GM12891 (cell line): ENCODE measurements around the gene RNF220.

Source experiments
- DNase-seq: peaks from one replicate; pipeline ENCODE4 v3.0.0; 2011; ENCODE audit warnings: low spot score; ENCODE audit not compliant: insufficient read length
- FAIRE-seq: peaks from 2 replicates; lab custom pipeline; 2011; peaks lifted over from hg19 to GRCh38; lab: Jason Lieb, UNC
- PAX5 ChIP-seq: IDR thresholded peaks from 2 replicates; pipeline ENCODE4 v1.6.1; 2011; ENCODE audit warnings: low read length, moderate library complexity, mild to moderate bottlenecking; ENCODE audit not compliant: insufficient read depth, severe bottlenecking
- POLR2A ChIP-seq: IDR thresholded peaks from 2 replicates; pipeline ENCODE4 v1.6.1; 2011; ENCODE audit warnings: low read depth, low read length, control low read depth
- POLR2AphosphoS5 ChIP-seq: IDR thresholded peaks from 2 replicates; pipeline ENCODE4 v1.6.1; 2011; ENCODE audit warnings: low read depth, low read length, control low read depth
- POU2F2 ChIP-seq: IDR thresholded peaks from 2 replicates; pipeline ENCODE4 v1.6.1; 2011; ENCODE audit warnings: low read depth, mild to moderate bottlenecking, control low read depth, low read length, moderate library complexity
- SPI1 ChIP-seq: IDR thresholded peaks from 2 replicates; pipeline ENCODE4 v1.6.1; 2011; ENCODE audit warnings: low read depth, low read length, control low read depth
- TAF1 ChIP-seq: IDR thresholded peaks from 2 replicates; pipeline ENCODE4 v1.6.1; 2011; ENCODE audit warnings: low read depth, low read length, control low read depth

RNF220 gene

DNA sequence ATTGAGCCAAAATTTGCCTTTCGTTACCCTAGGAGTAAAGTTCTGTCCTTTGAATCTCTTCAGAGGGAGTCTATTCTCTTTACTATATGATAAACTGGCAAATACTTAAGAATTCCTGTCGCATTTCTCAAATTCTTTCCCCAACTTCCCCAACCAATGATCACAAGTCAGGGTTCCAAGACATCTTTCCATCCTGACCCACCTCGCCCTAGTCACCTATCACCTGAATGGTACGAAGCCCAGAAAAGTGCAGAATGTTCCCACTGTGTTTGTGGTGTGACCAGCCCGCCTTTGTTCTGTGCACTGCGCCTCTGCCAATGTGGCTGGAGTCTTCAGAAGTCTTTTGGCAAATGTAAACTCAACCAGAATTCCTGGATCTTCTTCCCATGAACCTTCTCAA, 132.5 kb downstream of the RNF220 start:
- TF ChIP-seq POLR2A (no peak), PAX5 (no peak), SPI1 (no peak), TAF1 (no peak)
- FAIRE-seq = no peak
- DNase-seq = no peak

DNA sequence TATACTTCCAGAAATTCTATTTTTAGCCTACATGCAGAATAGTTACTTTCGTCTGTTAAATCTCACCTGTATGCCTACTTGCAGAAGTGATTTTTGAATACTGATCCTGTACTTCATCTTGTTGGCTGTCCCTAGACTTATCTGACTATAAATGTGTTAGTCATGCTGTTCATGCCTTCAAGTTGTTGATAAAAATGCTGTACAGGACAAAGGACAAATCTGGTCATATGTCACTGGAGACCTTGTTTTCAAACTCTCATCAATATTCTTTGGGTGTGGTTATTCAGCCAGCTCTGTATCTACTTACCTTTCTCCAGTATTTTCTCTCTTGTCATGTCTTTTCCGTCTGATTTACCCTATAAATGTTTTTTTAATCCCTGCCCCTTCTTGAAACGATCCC, 132.9 kb downstream of the RNF220 start:
- no peak for TF ChIP-seq SPI1
- no peak for FAIRE-seq
- DNase-seq = no peak

DNA sequence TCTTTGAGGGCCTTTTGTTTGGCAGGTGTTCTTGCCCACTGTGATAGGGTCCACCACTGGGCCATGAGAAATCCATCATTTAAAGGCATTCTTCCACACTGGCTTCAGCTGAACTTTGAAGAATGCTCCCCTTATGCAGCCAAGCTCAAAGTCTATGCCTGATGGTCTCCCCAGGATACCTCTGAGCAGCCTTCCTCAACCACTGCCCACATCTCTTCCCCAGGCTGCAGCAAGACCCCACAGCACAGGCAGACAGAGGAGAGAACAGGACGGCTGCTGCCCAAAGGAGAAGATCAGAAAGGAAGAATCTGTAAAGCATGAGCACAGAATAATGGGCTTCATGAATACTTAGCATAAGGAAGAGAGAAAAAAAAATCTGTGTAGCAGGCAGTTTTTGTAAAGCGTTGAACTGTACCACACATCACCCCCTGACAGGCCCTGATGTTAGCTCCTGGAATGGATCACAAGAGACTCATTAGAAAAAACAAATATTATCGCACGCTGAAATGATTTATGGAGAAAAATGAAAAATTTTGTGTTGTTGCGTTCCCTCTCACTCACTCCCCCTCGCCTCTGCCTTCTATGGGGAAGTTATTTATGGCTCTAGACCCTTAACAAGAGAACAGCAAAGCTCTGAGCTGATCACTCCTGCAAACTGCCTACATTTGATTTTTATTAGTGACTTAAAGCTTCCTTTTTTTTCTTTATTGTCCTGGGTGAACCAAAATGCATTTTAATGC, 135.1 kb downstream of the RNF220 start:
- DNase-seq (no peak), FAIRE-seq (no peak)
- TF ChIP-seq POLR2AphosphoS5 = no peak
- no peak for TF ChIP-seq TAF1
- no peak for TF ChIP-seq POU2F2

DNA sequence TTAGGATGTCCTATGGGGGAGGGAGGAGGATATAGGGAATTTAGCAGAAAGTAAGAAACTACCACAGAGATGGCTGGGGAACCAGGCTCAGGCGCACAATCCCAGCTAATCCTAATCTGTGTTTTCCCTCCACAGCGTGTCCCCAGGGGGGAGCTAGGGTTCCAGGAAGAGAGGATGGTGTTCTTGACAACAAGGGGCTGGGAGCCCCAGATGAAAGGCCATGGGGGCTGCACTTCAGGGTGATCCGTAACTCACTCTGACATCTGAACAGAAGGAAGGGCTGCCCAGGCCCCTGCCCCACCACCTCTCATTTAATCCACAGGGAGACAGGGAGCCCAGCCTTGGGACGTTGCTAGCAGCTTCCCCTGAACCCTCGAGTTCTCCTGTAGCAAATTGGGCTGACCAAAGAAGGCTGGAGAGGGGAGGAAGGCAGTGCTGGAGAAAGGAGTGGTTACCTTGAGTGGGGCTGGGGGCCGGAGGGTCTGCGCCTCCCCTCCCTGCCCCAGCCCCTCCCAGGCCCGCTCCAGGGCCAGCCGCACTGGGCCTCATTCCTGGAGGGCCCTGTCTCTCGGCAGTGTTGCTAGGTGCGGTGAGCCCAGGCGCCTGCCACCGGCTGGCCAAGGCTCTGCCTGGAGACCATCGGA, 137.5 kb downstream of the RNF220 start:
- no peak for DNase-seq
- no peak for FAIRE-seq
- TF ChIP-seq SPI1 (no peak), POLR2A (no peak), POU2F2 (no peak), TAF1 (no peak), POLR2AphosphoS5 (no peak), PAX5 (no peak)

DNA sequence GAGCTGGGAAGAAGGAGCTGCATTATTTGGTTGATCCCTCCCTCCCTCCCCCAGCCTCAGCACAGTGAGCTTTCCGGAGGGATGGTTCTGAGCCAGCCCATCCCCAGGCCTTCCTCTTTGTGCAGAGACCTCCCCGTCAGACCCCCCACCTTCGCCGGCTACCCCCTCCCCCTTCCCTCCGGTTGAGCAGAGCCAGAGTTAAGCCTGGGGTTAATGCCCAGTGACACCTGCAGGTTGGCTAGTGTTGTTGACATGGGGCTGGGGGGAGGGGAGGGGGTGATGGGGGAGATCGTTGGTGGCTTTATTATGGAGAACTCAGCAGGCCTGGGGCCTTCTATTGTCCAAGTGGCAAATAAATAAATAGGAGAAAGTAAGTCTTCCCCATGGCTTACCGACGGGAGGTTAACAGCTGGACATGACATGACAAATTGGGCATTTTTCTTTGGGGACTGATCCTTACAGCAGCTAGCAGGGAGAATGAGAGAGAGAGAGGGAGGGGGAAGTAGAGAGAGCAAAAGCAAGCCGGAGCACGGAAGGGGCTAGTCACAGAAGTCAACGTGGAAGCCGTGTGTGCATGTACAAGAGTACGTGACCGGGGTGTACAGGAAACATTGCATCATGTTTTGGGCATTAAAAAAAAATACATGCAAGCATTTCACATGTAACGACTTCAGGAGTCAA, 138.1 kb downstream of the RNF220 start:
- FAIRE-seq (no peak), DNase-seq (no peak)
- no peak for TF ChIP-seq POLR2A

DNA sequence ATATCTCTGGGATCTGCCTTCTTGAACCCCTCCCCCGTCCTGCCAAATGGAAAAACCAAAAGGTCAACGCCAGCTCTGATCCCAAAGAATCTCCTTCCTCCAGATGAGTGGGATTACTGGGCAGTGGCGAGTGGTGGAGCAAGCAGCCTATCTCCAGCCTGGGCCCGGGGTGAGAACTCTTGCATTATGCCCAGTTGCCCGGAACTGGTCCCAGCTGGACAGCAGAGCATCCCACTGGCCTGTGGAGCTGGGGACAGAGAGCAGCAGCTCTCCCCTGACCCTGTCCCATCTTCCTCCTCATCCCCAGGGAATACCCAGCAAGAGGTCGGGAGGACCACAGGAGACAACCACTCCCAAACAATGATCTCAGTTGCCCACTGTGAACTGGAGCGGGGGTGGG, 138.7 kb downstream of the RNF220 start:
- no peak for FAIRE-seq
- TF ChIP-seq TAF1 (no peak), POLR2A (no peak), SPI1 (no peak), POU2F2 (no peak), PAX5 (no peak)

DNA sequence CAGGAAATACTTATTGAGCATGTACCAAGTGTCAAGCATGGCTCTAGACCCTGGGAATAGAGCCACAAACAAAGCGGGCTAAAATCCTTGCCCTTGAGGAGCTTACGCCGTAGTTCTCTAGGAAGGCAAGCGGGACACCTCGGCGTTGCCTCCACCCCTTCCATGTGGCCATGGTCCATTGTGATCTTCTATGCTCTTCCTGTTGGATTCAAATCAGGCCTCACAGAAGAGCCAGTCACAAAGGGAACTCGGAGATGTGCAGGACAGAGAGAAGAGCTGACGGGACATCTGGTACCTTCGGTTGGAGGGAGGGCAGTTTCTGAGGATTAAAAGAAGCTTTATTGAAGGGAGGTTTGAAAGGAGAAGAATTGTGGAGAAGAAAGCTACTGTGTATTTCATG, 139.9 kb downstream of the RNF220 start:
- FAIRE-seq (no peak), DNase-seq (no peak)
- TF ChIP-seq PAX5 = no peak

More for the DNA sequence above, 138.7 kb downstream of the RNF220 start:
- DNase-seq = no peak

DNA sequence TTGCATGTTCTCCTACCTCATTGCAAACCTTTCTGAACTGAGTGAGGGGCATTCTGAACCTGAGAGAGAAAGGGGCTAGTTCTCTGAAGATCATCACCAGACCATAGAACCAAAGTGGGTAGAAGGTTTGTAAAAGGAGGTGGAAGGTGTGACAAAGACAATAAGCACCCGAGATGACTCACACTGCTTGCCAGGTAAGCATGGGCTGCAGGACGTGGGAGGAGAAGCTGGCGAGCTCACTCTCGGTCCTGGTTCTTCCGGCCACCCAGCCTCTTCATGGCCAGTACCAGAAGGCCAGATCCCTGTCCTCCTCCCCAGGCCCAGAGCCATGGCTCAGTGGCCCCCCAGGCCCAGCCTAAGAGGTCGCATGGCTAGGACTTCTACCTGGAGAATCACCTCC, 140.9 kb downstream of the RNF220 start:
- no peak for DNase-seq
- no peak for FAIRE-seq
- no peak for TF ChIP-seq SPI1
- no peak for TF ChIP-seq PAX5
- no peak for TF ChIP-seq POLR2AphosphoS5
- TF ChIP-seq POLR2A = no peak

DNA sequence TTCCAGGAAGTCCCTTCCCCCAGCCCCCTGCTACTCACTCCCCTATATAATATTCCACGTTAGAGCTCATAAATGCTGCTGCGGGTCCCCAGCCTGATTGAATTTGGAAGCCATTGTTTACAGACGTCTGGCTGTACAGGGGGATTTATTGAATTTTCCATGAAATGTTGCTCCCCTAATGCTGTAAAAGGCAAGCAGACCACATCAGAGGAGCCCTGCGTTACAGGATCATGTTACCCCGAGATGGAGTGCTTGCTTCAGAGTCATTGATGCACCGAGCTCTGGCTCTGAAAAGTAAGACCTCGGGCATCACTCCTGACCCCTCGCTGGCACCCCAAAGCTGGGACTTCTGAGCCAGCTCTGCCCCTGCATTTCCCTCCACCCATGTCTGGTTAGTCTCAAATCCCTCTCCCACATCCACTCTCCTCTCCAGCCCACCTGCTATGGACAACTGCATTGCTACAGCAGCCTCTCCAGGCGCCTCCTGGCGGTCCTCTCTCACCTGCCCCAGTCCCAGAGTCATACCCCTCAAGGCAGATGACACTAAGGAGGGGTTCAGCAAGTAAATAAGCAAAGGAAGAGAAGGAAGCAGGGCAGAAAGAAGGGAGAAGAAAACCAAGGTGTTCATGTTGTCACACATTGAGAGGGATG, 141.5 kb downstream of the RNF220 start:
- FAIRE-seq (no peak), DNase-seq (no peak)
- TF ChIP-seq SPI1 = no peak
- no peak for TF ChIP-seq TAF1
- no peak for TF ChIP-seq PAX5
- TF ChIP-seq POLR2A = no peak
- TF ChIP-seq POU2F2 = no peak
- TF ChIP-seq POLR2AphosphoS5 = no peak

DNA sequence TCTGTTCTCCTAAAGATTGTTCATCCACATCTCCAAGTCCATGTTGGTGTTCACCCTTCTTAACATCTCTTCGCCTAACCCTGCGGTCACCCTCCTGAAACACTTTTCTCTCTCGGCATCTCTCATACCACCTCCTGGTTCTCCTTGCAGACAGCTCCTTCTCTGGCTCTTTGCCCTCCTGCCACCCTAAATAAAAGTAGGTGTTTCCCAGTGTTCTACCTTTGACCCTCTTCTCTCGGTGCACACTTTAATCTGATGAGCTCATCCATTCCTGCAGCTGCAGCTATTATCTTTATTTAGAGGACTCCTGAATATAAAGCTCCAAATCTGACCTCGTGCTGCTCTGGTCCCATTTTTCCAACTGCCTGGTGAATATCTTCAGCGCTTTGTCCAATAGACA, 142.3 kb downstream of the RNF220 start:
- DNase-seq = no peak
- FAIRE-seq = no peak
- no peak for TF ChIP-seq PAX5
